HG03280 (cell line): ENCODE results near the gene HELZ.
"Not testable (repeated sequence)": the region's sequence is repeated elsewhere in the genome, so short reads cannot be mapped to it uniquely, and the experiment has no call there.

ENCODE experiments used
- ATAC-seq: cut with Tn5 transposase; IDR thresholded peaks from one replicate; pipeline ENCODE4 v1.9.1; 2021; ENCODE audit warnings: mild to moderate bottlenecking, moderate library complexity; ENCODE audit not compliant: unreplicated experiment

Gene HELZ, protein sequence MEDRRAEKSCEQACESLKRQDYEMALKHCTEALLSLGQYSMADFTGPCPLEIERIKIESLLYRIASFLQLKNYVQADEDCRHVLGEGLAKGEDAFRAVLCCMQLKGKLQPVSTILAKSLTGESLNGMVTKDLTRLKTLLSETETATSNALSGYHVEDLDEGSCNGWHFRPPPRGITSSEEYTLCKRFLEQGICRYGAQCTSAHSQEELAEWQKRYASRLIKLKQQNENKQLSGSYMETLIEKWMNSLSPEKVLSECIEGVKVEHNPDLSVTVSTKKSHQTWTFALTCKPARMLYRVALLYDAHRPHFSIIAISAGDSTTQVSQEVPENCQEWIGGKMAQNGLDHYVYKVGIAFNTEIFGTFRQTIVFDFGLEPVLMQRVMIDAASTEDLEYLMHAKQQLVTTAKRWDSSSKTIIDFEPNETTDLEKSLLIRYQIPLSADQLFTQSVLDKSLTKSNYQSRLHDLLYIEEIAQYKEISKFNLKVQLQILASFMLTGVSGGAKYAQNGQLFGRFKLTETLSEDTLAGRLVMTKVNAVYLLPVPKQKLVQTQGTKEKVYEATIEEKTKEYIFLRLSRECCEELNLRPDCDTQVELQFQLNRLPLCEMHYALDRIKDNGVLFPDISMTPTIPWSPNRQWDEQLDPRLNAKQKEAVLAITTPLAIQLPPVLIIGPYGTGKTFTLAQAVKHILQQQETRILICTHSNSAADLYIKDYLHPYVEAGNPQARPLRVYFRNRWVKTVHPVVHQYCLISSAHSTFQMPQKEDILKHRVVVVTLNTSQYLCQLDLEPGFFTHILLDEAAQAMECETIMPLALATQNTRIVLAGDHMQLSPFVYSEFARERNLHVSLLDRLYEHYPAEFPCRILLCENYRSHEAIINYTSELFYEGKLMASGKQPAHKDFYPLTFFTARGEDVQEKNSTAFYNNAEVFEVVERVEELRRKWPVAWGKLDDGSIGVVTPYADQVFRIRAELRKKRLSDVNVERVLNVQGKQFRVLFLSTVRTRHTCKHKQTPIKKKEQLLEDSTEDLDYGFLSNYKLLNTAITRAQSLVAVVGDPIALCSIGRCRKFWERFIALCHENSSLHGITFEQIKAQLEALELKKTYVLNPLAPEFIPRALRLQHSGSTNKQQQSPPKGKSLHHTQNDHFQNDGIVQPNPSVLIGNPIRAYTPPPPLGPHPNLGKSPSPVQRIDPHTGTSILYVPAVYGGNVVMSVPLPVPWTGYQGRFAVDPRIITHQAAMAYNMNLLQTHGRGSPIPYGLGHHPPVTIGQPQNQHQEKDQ (N-terminal part only)

DNA sequence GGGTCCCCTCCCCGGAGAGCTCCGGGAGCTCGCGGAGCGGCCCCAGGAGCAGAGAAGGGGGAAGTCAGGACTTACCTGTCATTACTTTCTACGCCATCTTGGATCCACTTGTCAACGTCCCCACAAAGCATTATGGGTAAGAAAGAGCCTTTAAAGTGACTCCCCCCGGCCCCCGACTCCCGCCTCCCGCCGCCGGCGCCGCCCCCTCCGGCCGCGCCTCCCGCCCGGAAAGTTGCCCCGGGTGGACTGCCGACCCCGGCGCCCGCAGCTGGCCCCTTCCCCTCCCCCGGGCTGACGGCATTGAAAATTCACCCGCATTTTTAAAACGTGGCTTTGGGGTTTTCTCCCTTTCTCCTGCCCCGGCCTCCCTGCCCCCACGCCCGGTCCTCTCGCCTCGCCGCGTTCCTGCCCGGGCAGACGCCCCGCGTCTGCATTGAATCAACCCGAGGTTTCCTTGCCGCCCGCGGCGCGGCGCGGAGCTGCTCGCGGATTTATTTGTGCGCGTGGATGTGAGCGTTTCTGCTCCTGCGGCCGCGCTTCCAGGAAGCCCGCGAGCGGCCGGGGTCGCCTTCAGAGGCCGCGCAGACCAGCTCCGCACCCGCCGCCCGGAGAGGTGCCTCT is at the start of gene HELZ:
Gene HELZ, minus strand, starts transcription at position 124 of the 621 bp plus-strand sequence. CDS start 26,392 bp downstream, outside the sequence.
- ATAC-seq: peak; percentile 53

DNA sequence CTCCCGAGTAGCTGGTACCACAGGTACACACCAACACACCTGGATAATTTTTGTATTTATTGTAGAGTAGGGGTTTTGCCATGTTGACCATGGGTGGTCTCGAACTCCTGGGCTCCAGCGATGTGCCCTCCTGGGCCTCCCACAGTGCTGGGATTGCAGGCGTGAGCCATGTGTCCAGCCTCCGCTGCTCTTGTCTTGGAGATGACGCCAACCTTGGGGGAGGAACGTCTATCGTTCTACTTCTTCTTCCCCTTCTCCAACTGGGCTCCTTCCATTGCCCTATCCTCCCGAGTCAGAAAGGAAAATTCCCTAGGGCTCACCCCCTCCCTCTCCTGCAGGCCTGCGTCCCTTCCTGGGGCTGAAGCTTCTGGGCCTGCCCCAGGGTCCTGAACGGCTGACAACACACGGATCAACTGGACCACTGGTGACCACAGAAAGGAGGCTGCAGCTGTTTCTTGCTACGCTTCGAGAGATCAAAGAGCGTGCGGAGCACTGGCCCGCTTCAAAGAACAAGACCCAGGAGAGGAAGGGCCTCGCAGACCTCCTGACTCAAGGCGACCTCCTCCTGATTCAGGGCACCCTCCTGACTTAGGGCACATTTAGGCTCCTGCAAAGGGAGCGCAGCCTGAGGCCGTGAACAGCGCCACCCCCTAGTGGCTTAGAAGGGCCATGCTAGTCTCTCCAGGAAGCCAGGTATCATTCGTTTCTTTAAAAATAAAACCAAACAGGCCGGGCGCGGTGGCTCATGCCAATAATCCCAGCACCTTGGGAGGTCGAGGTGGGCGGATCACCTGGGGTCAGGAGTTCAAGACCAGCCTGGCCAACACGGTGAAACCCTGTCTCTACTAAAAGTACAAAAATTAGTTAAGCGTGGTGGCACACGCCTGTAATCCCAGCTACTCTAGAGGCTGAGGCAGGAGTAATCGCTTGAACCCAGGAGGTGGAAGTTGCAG is 48.5 kb upstream of the HELZ start:
- ATAC-seq: peak; percentile 92

DNA sequence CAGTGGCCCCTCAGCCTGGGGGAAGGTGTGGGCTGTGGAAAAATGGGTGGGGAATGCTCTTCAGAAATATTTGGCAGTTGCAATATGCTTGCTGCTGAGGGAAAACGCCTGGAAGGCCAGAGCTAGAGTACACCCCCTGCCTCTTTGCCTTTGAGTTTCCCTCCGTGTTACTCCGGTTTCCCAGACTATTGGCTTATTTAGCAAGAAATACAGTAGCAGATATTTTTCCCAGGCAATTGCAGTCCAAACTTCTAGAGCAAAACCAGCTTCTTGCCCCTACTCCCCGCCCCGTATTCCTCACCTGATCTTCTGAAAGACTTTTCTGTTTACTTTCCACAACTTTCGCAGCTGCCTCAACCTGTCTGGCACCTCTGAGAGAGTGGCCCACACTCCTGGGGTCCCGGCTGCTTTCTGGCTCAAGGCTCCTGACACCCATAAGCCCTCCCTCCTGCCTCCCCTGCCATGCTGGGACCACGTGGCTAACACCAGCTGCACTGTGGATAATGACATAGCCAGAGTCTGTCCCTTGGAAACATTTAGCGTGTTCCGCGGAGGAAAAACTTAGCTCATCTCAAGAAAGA is 45.8 kb upstream of the HELZ start:
- ATAC-seq: no peak

DNA sequence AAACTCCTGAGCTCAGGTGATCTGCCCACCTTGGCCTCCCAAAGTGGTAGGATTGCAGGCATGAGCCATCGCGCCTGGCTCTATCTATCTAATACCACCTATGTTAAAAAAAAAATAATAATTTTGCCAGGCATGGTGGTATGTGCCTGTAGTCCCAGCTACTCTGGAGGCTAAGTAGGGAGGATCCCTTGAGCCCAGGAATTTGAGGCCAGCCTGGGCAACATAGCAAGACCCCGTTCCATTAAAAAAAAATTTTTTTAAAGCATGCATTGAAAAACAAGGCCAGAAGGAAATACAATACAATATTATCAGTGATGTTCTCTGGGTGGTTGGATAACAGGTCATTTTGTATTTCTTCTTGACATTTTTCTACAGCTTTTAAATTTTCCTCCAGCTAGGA is 45.2 kb upstream of the HELZ start:
- no peak for ATAC-seq

DNA sequence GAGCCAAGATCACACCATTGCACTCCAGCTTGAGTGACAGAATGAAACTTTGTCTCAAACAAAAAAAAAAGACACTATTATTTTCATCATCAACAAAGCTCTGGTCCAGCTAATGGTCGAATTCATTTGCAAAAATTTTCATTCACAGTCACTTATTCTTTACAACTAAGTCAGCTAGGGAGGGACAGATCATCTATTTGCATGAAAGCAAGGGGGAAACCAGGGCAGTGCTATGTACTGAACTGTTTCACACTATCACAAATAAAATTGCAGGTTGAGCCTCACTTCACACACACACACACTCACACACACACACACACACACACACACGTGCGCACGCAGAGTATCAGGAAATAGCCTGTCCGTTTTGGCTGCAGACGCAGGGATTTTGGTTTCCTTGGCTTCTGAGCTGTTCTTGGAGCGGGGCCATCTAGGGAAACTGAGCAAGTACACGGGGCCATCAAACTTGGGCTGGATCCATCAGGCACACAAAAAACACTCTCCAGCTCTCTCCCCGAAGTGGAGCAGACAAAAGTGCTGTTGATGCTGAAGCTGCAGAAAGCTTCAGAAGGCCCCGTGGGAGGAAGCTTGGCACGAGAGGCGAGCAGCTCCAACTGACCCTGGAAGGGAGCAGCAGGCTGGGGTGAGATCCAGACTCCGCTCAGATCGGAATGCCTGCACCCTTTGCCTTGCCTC is 44.3 kb upstream of the HELZ start:
- ATAC-seq: no peak

DNA sequence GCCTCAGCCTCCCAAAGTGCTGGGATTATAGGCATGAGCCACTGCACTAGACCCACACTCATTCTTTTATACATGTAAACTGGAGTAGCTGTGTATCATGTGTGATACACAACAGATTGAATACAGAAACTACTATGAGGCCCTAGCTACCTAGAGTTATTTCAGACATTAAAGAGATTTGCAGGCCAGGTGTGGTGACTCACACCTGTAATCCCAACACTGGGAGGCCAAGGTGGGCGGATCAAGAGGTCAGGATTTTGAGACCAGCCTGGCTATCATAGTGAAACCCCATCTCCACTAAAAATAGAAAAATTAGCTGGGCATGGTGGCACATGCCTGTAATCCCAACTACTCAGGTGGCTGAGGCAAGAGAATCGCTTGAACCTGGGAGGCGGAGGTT is 41.8 kb upstream of the HELZ start:
- not testable (repeated sequence) for ATAC-seq

DNA sequence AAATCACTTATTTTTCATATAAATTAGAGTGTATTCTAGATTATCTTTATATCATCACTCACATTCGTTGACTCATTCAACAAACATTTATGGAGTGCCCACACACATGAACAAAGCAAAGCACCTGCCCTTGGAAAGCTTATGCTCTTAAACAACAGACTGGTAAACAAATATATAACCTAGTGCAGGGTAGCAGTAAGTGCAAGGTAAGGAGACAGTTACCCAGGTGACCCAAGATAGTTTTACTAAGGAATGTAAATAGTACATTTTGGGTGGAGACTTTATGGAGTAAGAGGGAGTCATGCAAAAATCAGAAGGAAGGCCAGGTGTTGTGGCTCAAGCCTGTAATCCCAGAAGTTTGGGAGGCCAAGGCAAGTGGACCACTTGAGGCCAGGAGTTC is 40.4 kb upstream of the HELZ start:
- no peak for ATAC-seq

DNA sequence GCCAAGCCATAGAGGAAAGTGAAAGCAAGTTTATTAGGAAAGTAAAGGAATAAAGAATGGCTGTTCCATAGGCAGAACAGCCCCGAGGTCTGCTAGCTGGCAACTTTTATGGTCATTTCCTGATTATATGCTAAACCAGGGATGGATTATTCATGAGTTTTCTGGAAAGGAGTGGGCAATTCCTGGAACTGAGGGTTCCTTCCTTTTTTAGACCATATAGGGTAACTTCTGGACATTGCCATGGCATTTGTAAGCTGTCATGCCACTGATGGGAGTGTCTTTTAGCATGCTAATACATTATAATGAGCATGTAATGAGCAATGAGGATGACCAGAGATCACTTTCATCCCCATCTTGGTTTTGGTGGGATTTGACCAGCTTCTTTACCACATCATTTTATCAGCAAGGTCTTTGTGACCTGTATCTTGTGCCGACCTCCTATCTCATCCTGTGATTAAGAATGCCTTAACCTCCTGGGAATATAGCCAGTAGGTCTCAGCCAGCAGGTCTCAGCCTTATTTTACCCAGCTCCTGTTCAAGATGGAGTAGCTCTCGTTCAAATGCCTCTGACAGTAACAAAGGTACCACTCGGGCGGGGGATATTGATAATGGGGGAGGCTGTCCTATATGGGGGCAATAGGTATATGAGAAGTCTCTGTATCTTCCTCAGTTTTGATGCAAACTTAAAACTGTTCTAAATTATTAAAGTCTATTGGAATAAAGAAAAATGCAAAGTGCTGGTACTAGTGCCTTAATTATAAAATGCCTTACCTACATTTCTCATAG is 38.9 kb upstream of the HELZ start:
- ATAC-seq: no peak

DNA sequence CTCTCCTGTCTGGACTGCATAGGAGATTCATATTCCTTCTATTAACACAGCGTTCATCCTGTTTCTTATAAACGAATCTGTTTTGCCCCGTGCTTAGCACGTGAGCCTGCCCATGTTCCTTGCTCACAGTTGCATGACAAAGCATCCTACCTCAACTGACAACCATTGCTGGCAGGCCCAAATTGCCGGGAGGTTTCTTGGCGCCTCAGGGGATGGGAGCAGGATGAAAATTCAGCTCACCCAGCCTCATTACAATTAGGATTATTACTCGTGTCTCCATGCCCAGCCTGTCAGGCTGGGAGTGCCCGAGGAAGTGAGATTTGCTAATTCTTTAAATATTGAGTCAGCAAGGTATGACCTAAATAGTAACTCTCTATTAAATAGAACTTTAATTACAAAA is 36.7 kb upstream of the HELZ start:
- no peak for ATAC-seq

DNA sequence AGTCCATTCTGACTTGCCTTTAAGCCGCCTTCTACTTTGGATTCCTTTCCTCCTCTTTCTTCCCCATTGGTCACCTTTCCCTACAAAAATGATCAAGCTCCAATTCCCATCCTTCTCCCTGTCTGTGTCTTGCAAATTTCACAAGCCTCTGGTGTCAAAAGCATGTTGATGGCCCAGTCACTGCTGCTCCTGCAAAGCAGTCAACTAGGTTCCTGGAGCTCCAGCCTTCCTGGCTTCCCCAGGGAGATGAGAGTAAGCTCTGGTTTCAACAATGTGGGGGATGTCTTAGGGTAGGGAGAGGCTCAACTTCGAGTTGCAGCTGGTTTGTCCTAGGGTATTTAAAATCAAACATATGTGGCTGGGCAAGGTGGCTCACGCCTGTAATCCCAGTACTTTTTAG is 36.1 kb upstream of the HELZ start:
- no peak for ATAC-seq

DNA sequence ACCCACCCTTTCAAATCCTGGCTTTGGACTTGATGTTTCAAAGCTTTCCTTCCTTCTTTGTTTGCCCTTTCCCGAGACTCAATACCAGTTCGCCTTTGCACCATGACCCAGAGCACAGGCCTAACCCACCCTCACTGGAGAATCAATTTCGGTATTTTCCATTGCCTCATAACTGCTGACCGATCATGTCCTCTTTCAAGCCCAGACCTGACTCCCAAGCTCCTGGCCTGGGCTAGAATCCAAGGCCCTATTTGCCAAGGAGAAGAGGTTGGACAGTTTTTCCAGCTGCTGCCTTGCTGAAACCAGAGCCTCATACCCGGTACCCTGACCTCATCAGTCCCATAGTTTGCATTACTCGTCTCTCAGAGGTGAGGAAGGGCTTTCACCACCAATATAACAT is 35.3 kb upstream of the HELZ start:
- no peak for ATAC-seq

DNA sequence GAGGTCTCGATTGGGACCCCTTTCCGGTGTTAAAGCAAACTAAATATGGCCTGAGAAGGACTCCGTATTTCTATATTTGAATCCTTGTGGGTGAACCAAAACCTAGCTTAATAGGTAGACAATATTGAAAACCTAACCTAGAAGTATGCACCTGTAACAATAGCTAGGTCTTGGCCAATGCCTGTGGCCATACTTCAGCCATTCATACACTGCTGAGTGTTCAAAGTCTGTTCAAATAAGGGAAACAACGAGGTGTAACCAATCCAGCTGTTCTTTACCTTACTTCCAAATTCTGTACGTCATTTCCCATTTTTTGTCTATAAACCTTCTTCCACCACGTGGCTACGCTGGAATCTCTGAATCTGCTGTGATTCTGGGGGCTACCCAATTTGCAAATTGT is 34.1 kb upstream of the HELZ start:
- no peak for ATAC-seq

DNA sequence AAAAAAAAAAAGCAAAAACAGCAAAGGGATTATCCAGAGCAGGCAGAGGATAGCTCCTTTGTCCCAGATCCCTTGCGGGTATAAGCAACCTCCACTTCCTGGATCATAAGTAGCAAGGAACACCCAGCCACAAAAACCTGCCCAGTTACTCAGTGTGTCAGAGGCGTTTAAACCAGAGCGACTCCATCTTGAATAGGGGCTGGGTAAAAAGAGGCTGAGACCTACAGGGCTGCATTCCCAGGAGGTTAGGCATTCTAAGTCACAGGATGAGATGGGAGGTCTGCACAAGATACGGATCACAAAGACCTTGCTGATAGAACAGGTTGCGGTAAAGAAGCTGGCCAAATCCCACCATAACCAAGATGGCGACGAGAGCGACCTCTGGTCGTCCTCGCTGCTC is 33.4 kb upstream of the HELZ start:
- ATAC-seq: no peak

DNA sequence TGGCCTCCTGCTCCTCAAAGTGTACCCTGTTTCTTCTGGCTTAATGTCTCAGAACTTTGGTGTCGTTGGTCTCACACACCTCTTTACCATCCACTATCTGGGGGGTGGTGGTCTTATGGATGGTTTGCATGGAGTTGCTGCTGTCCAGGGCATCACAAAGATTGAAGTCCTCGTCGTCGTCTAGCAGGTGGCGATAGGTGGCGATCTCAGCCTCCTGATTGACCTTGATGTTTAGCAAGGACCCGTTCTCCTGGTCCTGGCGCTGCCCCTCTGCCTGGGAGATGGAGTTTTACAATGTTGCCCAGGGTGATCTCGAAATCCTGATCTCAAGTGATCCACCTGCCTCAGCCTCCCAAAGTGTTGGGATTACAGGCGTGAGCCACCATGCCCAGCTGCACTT is 31.1 kb upstream of the HELZ start:
- ATAC-seq: no peak

DNA sequence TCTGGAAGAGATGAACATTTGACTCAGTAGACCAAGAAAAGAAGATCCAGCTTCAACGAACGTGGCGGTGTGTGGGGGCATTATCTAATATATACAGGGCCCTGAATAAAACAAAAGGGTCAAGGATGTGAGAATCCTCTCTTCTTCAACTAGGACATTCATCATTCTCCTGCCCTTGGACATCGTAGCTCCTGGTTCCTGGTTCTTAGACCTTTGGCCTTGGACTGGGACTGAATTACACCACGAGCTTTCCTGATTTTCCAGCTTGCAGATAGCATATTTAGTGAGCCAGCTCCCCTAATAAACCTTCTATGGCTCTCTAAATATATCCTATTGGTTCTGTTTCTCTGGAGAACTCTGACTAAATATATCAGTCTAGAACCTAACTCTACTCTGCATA is 29.5 kb upstream of the HELZ start:
- ATAC-seq: no peak

DNA sequence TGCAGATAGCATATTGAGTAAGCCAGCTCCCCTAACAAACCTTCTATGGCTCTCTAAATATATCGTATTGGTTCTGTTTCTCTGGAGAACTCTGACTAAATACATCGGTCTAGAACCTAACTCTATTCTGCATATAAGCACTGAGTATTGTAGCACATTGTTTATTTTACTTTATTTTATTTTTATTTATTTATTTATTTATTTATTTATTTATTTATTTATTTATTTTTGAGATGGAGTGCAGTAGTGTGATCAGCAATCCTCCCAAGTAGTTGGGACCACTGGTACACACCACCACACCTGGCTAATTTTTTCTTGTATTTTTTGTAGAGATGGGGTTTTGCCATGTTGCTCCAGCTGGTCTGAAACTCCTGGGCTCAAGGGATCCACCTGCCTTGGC is 28.9 kb upstream of the HELZ start:
- ATAC-seq: no peak

DNA sequence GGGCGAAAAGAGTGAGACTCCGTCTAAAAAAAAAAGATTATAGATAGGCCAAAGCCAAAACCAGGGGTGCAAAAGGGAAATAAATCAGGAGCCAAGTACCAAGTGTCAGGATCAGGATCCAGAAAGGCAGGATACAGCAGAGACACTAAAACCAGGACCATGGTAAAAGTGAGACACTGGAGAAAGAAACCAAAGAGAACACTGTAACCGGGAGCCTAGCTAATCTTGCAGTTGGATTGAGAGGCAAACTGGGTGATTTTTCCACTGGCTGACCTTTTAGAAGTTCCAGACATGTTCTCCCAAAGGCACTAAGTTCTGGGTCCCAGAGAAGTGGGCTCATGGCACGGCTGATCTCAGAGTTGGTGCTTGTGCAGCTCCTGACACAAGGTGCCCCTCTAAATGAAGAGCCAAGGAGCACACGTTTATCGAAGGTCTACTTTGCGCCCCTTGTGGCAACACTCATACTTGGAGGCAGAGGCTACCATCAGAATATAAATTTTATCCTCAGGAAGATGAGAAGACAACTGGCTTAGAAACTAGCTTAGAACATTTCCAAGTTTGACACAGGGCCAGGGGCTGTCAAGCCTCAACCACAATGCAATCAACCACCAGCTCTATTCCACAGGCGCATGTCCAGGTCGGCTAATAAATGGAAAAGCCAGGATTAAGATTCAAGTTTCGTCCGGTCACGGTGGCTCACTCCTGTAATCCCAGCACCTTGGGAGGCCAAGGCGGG is 27.5 kb upstream of the HELZ start:
- no peak for ATAC-seq
